Vagina (tissue), 2 donors: Measurements from ENCODE around the gene GAS7. TPM values are rescaled to one million over a fixed set of nuclear protein-coding genes. Genes with fewer than 3 reads are reported as not detected.
A peak's percentile ranks its signal among the peaks of the same experiment; 100 is the strongest.

Source experiments
- DNase-seq, 2 donors: peaks; one replicate each; pipeline ENCODE4 v3.0.0-alpha.2; 2017; ENCODE audit errors: extremely low spot score in 2 of 2
- H3K27ac ChIP-seq: fragments of 200-600 bp; sonication (generic); one replicate; pipeline ENCODE4 v1.5.1; 2019
- H3K27me3 ChIP-seq: fragments of 200-600 bp; sonication (generic); one replicate; pipeline ENCODE4 v1.5.1; 2019
- H3K36me3 ChIP-seq, 2 donors: fragments of 200-600 bp; sonication (generic); one replicate each; pipeline ENCODE4 v1.5.1; 2017 to 2019
- H3K4me1 ChIP-seq: fragments of 200-600 bp; sonication (generic); one replicate; pipeline ENCODE4 v1.5.1; 2019
- H3K4me3 ChIP-seq, 2 donors: fragments of 200-600 bp; sonication (generic); 1 replicate in 1 of 2; 2 replicates in 1 of 2; pipeline ENCODE4 v1.5.1; 2016 to 2019
- H3K9me3 ChIP-seq: fragments of 200-600 bp; sonication (generic); one replicate; pipeline ENCODE4 v1.5.1; 2019
- POLR2A ChIP-seq, 2 donors: fragments of 450-650 bp; IDR thresholded peaks; one replicate each; pipeline ENCODE4 v1.6.1; 2017; ENCODE audit warnings: antibody characterized with exemption in 2 of 2, mild to moderate bottlenecking in 2 of 2, moderate library complexity in 2 of 2
- POLR2AphosphoS5 ChIP-seq, 2 donors: sonication (generic); formaldehyde crosslinking; IDR thresholded peaks; one replicate each; pipeline ENCODE4 v1.9.0; 2017; ENCODE audit warnings: antibody characterized with exemption in 2 of 2, mild to moderate bottlenecking in 2 of 2, low read depth in 1 of 2; ENCODE audit not compliant: insufficient read depth in 1 of 2
- intact Hi-C: fragments of 100-400 bp; cut with DNase I; formaldehyde crosslinking; loops from one replicate; pipeline ENCODE4 v1.15.1; 2023
- total RNA-seq: library from RNA; depleted of rRNA; stranded (reverse); fragments of >200 nt; gene quantifications from one replicate; pipeline ENCODE4 v1.2.3, GENCODE V29; 2016
- TF ChIP-seq, protein P1 (sequence below), 3 experiments: fragments of 450-650 bp in 2 of 3; fragments of 200-600 bp in 1 of 3; sonication (generic) in 1 of 3; IDR thresholded peaks; one replicate each; pipeline ENCODE4 v1.5.1; 2017 to 2019; ENCODE audit warnings: antibody characterized with exemption in 3 of 3, mild to moderate bottlenecking in 2 of 3, moderate library complexity in 2 of 3

Gene GAS7
- total RNA-seq, 1 donor from 2014 or later: 47.1 TPM

DNA sequence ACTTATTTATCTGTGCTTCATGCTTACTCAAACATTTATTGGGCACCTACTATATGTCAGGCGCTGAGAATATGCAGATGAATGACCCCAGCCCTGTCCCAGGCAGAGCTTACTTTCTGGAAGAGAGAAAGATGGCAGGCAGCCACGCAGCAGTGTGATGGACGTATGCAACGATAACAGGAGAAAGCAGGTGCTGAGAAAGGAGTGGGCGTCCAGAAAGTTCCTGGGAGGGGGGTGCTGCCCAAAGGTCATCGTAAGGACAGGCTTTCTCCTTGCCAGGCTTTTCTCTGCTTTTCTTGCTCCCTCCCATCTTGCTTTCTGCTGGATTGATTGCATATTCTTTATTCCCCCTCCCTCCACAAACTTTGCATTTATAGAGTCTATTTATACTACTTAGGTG, 124.5 kb downstream of the GAS7 start:
- Histone ChIP-seq H3K27ac (no peak overlapping the region), H3K9me3 (no peaks in the 10 kb centered on the region), H3K4me1 (peaks cover 36% of the 10 kb centered on the region), H3K36me3 (no peaks in the 10 kb centered on the region), H3K4me3 (no peak overlapping the region), H3K27me3 (no peaks in the 10 kb centered on the region)
- intact Hi-C loops: no loop called here
- DNase-seq: no peak
- no peak for TF ChIP-seq POLR2A (IDR thresholded peaks at IDR 0.05)
- TF ChIP-seq, protein P1, sequence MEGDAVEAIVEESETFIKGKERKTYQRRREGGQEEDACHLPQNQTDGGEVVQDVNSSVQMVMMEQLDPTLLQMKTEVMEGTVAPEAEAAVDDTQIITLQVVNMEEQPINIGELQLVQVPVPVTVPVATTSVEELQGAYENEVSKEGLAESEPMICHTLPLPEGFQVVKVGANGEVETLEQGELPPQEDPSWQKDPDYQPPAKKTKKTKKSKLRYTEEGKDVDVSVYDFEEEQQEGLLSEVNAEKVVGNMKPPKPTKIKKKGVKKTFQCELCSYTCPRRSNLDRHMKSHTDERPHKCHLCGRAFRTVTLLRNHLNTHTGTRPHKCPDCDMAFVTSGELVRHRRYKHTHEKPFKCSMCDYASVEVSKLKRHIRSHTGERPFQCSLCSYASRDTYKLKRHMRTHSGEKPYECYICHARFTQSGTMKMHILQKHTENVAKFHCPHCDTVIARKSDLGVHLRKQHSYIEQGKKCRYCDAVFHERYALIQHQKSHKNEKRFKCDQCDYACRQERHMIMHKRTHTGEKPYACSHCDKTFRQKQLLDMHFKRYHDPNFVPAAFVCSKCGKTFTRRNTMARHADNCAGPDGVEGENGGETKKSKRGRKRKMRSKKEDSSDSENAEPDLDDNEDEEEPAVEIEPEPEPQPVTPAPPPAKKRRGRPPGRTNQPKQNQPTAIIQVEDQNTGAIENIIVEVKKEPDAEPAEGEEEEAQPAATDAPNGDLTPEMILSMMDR (IDR thresholded peaks at IDR 0.05): no peak
- no peak for TF ChIP-seq POLR2AphosphoS5 (IDR thresholded peaks at IDR 0.05; ENCODE audit: insufficient read depth in 1 of 2, low read depth in 1 of 2)

DNA sequence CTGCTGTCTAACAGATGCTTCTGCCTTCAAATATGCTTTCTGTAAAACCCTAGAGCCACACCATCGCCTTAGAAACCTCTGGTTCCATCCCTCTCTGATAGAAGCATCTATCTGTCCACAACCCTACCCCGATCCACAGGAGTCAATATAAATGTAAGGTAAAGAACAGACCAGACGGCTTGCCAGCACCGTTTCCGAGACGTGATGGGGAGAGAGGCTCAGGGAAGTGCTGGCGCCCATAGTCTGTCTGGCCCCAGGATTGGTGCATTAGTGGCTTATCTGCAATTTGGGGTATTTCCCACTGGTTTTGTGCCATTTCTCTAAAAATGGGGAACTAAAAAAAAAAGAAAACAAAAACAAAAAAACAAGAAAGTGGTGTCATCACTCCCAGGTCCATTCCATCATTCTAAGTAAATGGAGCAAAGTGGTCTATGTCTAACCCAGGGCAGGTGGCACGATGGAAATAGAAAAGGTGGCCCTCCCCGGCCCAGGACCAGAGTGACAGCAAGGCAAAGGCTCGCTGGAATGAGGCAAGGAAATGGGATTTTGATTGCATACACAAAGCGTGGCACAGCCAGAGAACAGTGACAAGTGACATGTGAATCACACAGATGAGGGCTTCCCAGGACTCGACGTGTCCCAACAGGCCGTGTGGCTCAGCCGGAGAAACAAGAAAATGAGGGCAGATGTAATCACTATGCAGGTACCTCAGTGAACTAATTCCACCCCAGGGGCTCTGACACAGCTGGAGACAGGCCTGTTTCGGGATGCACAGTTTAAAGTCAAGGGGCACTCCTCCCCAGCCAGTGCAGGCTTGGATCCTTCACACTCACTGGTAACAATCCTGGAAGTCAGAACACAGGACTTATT, 125.6 kb downstream of the GAS7 start:
- H3K4me3 ChIP-seq: no peak overlapping the region
- H3K27me3 ChIP-seq: no peaks in the 10 kb centered on the region
- no peaks in the 10 kb centered on the region for H3K36me3 ChIP-seq
- H3K27ac ChIP-seq: no peak overlapping the region
- intact Hi-C loops: no loop called here
- peaks cover 48% of the 10 kb centered on the region for H3K4me1 ChIP-seq
- no peaks in the 10 kb centered on the region for H3K9me3 ChIP-seq
- TF ChIP-seq POLR2A (IDR thresholded peaks at IDR 0.05) (no peak), POLR2AphosphoS5 (IDR thresholded peaks at IDR 0.05; ENCODE audit: insufficient read depth in 1 of 2, low read depth in 1 of 2) (peak in 1 of 2 donors; percentile 39)
- no peak for DNase-seq

DNA sequence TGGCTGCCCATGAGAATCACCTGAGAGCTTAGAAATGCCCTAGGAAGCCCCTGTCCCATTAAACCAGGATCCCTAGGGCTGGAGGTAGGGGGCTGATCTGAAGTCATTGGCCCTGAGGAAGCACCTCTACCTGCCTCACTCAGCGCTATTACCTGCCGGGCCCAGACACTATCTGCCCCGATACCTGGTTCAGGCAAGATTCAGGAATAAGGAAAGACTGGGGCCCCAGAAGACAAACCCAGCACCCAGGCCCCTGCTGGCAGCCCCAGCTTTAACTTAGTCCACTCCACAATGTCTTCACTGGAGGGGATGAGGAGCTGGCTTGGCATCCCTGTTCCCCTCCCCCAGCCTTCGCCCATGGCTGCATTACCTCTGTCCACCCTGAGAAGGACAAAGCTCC, 126.3 kb downstream of the GAS7 start:
- Histone ChIP-seq H3K4me3 (no peak overlapping the region), H3K27me3 (no peaks in the 10 kb centered on the region), H3K36me3 (no peaks in the 10 kb centered on the region), H3K9me3 (no peaks in the 10 kb centered on the region), H3K4me1 (peaks cover 49% of the 10 kb centered on the region), H3K27ac (no peak overlapping the region)
- no peak for DNase-seq
- intact Hi-C loops: no loop called here
- TF ChIP-seq POLR2A (IDR thresholded peaks at IDR 0.05) (no peak), POLR2AphosphoS5 (IDR thresholded peaks at IDR 0.05; ENCODE audit: insufficient read depth in 1 of 2, low read depth in 1 of 2) (no peak)
- TF ChIP-seq, protein P1 (IDR thresholded peaks at IDR 0.05): no peak

GRCh38 chr17:10071141-10071540, 127.3 kb downstream of the GAS7 start:
- TF ChIP-seq POLR2A (IDR thresholded peaks at IDR 0.05): no peak
- no peak overlapping the region for H3K4me3 ChIP-seq
- H3K27ac ChIP-seq: no peak overlapping the region
- no peaks in the 10 kb centered on the region for H3K9me3 ChIP-seq
- H3K4me1 ChIP-seq: peaks cover 49% of the 10 kb centered on the region
- no peaks in the 10 kb centered on the region for H3K36me3 ChIP-seq
- DNase-seq: no peak
- no peaks in the 10 kb centered on the region for H3K27me3 ChIP-seq
- intact Hi-C loops: no loop called here

GRCh38 chr17:10070690-10071089, 127.7 kb downstream of the GAS7 start:
- Histone ChIP-seq H3K36me3 (no peaks in the 10 kb centered on the region), H3K4me3 (no peak overlapping the region), H3K27ac (no peak overlapping the region), H3K4me1 (peaks cover 49% of the 10 kb centered on the region), H3K27me3 (no peaks in the 10 kb centered on the region), H3K9me3 (no peaks in the 10 kb centered on the region)
- TF ChIP-seq POLR2AphosphoS5 (IDR thresholded peaks at IDR 0.05; ENCODE audit: insufficient read depth in 1 of 2, low read depth in 1 of 2): no peak
- TF ChIP-seq, protein P1 (IDR thresholded peaks at IDR 0.05): no peak
- no peak for TF ChIP-seq POLR2A (IDR thresholded peaks at IDR 0.05)
- no peak for DNase-seq
- intact Hi-C loops: no loop called here

- intact Hi-C loops: no loop called here
- no peaks in the 10 kb centered on the region for H3K27me3 ChIP-seq
- no peak overlapping the region for H3K4me3 ChIP-seq
- TF ChIP-seq POLR2AphosphoS5 (IDR thresholded peaks at IDR 0.05; ENCODE audit: insufficient read depth in 1 of 2, low read depth in 1 of 2) (peak in 1 of 2 donors; percentile 18), POLR2A (IDR thresholded peaks at IDR 0.05) (no peak)
- H3K4me1 ChIP-seq: peaks cover 51% of the 10 kb centered on the region
- no peaks in the 10 kb centered on the region for H3K9me3 ChIP-seq
- no peaks in the 10 kb centered on the region for H3K36me3 ChIP-seq
- no peak for DNase-seq
- H3K27ac ChIP-seq: peak overlapping the region; percentile 1
Measured at GRCh38 chr17:10069301-10069700, 129.1 kb downstream of the GAS7 start.
